Activated B cell treated with CpG ODN at 0.5 μM for 24 hours (primary cell): ENCODE data around the gene TMF1. TPM values are rescaled to one million over a fixed set of nuclear protein-coding genes. Genes with fewer than 3 reads are reported as not detected.

Experiments
- ATAC-seq: fragments of 200-7000 bp; cut with Tn5 transposase; one replicate; pipeline ENCODE4 v1.10.0; 2021; ENCODE audit warnings: low read depth, mild to moderate bottlenecking, moderate library complexity
- CTCF ChIA-PET: fragments of 350-600 bp; sonication (Branson Sonifier 250); formaldehyde crosslinking; loops from one replicate; lab custom pipeline; 2021; ENCODE audit warnings: antibody characterized with exemption; lab: Charles Lee
- POLR2A ChIA-PET: fragments of 350-600 bp; sonication (Branson Sonifier 250); formaldehyde crosslinking; loops from one replicate; lab custom pipeline; 2021; ENCODE audit warnings: antibody characterized with exemption; lab: Charles Lee
- DNase-seq: peaks from one replicate; pipeline ENCODE4 v3.0.0; 2022
- H3K27ac Mint-ChIP-seq: one replicate; pipeline ENCODE4 v1.8.0; 2020; ENCODE audit warnings: mixed read lengths
- H3K27me3 Mint-ChIP-seq: one replicate; pipeline ENCODE4 v1.8.0; 2021; ENCODE audit warnings: mixed read lengths
- H3K36me3 Mint-ChIP-seq: one replicate; pipeline ENCODE4 v1.8.0; 2021; ENCODE audit warnings: low read depth, mixed read lengths
- H3K4me1 Mint-ChIP-seq: one replicate; pipeline ENCODE4 v1.8.0; 2021; ENCODE audit warnings: mixed read lengths
- H3K4me3 Mint-ChIP-seq: one replicate; pipeline ENCODE4 v1.8.0; 2020; ENCODE audit warnings: mild to moderate bottlenecking, mixed read lengths
- H3K9me3 Mint-ChIP-seq: one replicate; pipeline ENCODE4 v1.8.0; 2020; ENCODE audit warnings: mixed read lengths
- CTCF ChIP-seq: fragments of 200-600 bp; IDR thresholded peaks from one replicate; pipeline ENCODE4 v1.8.0; 2022; ENCODE audit warnings: antibody characterized with exemption, mild to moderate bottlenecking
- intact Hi-C: fragments of 100-400 bp; cut with micrococcal nuclease; formaldehyde crosslinking; loops from one replicate; pipeline ENCODE4 v1.15.1; 2024
- total RNA-seq: library from RNA; stranded (reverse); gene quantifications from 2 replicates; pipeline ENCODE4 v1.2.3, GENCODE V29; 2022

TMF1 gene
- total RNA-seq, 1 donor from 2014 or later, result 43.6 TPM

GRCh38 chr3:69090021-69090420 lies 37.9 kb upstream of the TMF1 start:
- intact Hi-C loops, result no loop called here
- CTCF ChIA-PET, result interaction anchor here (1.0 kb wide), 1 partner anchor 31 kb away, joined by 3 read pairs; no protein-coding TSS in a partner anchor
- Mint-ChIP-seq H3K9me3 (no peaks in the 10 kb centered on the region), H3K4me3 (peak overlapping the region; percentile 9), H3K27me3 (no peaks in the 10 kb centered on the region), H3K36me3 (peaks cover 40% of the 10 kb centered on the region), H3K27ac (peak overlapping the region; percentile 86), H3K4me1 (peaks cover 87% of the 10 kb centered on the region)
- DNase-seq, result no peak
- no peak for ATAC-seq
- TF ChIP-seq CTCF, result no peak
- POLR2A ChIA-PET, result interaction anchor here (0.7 to 7.8 kb wide), 5 partner anchors 7 to 76 kb away, joined by 3 to 101 read pairs (median 4); partner anchors contain the start of genes ARL6IP5, EOGT, TMF1 and UBA3

DNA sequence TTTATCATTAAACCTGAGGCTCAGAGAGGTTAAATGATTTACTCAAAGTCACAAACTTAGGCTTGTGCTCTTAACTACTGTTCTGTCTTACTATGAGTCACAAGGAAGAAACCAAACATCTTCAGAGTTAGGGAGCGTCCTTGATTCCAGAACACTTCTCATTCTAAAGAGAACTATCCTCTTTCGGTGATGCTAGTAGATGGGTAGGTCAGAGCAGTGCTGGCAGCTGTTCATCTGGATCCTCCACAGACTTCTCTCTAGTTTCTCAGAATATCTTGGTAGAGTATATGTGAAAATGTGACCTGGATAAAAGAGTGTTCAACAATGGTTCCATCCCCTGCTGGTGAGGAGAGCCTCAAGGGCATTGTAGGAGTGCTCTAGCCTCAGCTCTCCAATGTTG lies 35.9 kb upstream of the TMF1 start:
- DNase-seq, result no peak
- no peak for ATAC-seq
- peak overlapping the region; percentile 86 for H3K27ac Mint-ChIP-seq
- TF ChIP-seq CTCF, result no peak
- intact Hi-C loops, result loop anchor here (10.0 kb wide), 1 partner anchor 1997 kb away; no protein-coding TSS in a partner anchor
- peak overlapping the region; percentile 64 for H3K4me3 Mint-ChIP-seq
- ChIA-PET CTCF (no interaction called here), POLR2A (interaction anchor here (0.6 kb wide), 1 partner anchor 35 kb away, joined by 3 read pairs; no protein-coding TSS in a partner anchor)
- H3K27me3 Mint-ChIP-seq, result no peaks in the 10 kb centered on the region
- peaks cover 37% of the 10 kb centered on the region for H3K36me3 Mint-ChIP-seq
- H3K4me1 Mint-ChIP-seq, result peaks cover 84% of the 10 kb centered on the region
- no peaks in the 10 kb centered on the region for H3K9me3 Mint-ChIP-seq

GRCh38 chr3:69087030-69087791 lies 35.1 kb upstream of the TMF1 start:
- ATAC-seq (no peak), DNase-seq (no peak)
- TF ChIP-seq CTCF, result no peak
- Mint-ChIP-seq H3K27me3 (no peaks in the 10 kb centered on the region), H3K4me1 (peaks cover 86% of the 10 kb centered on the region), H3K9me3 (no peaks in the 10 kb centered on the region), H3K4me3 (peak overlapping the region; percentile 61), H3K36me3 (peaks cover 37% of the 10 kb centered on the region), H3K27ac (peak overlapping the region; percentile 35)
- POLR2A ChIA-PET, result interaction anchor here (0.6 to 8.9 kb wide), 6 partner anchors 7 to 74 kb away, joined by 3 to 109 read pairs (median 16); partner anchors contain the start of genes EOGT and TMF1
- CTCF ChIA-PET, result no interaction called here
- intact Hi-C loops, result loop anchor here (10.0 kb wide), 1 partner anchor 1998 kb away; no protein-coding TSS in a partner anchor

GRCh38 chr3:69085833-69086722 lies 33.9 kb upstream of the TMF1 start:
- Mint-ChIP-seq H3K4me3 (peak overlapping the region; percentile 96), H3K27ac (peak overlapping the region; percentile 95), H3K9me3 (no peaks in the 10 kb centered on the region), H3K36me3 (peaks cover 34% of the 10 kb centered on the region), H3K27me3 (no peaks in the 10 kb centered on the region), H3K4me1 (peaks cover 86% of the 10 kb centered on the region)
- ChIA-PET POLR2A (interaction anchor here (0.7 to 8.9 kb wide), 7 partner anchors 8 to 92 kb away, joined by 3 to 109 read pairs (median 7); partner anchors contain the start of genes EOGT and TMF1), CTCF (interaction anchor here (2.1 kb wide), 1 partner anchor 34 kb away, joined by 6 read pairs; the partner anchor contains the start of gene TMF1)
- DNase-seq, result peak; percentile 31
- intact Hi-C loops, result loop anchor here (2.0 to 10.0 kb wide), 3 partner anchors 35 to 1999 kb away; partner anchors contain the start of gene SUCLG2
- no peak for ATAC-seq
- TF ChIP-seq CTCF, result no peak
